ENCODE results near the gene ADNP2.

The ADNP2 gene

DNA sequence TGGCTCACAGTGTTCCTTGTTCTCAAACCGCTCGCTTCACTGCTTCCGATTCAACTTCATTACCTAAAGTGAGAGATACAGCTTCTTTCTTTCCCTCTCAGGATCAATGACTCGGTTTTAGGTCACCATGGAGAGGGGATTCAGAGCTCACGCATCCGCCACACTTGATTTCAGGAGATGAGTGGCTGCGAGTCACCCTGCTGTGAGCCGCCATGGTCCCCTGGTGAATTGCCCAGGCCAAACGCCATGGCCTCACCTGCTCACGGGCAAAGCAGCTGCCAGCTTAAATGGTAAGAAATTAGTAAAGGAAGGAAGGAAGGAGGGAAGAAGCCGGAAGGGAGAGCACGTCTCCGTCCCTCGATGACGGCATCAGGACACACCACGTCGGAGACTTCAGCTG is 60.5 kb downstream of the ADNP2 start:
- POLR2A ChIA-PET, result no interaction called here
- TF ChIP-seq, protein P1, sequence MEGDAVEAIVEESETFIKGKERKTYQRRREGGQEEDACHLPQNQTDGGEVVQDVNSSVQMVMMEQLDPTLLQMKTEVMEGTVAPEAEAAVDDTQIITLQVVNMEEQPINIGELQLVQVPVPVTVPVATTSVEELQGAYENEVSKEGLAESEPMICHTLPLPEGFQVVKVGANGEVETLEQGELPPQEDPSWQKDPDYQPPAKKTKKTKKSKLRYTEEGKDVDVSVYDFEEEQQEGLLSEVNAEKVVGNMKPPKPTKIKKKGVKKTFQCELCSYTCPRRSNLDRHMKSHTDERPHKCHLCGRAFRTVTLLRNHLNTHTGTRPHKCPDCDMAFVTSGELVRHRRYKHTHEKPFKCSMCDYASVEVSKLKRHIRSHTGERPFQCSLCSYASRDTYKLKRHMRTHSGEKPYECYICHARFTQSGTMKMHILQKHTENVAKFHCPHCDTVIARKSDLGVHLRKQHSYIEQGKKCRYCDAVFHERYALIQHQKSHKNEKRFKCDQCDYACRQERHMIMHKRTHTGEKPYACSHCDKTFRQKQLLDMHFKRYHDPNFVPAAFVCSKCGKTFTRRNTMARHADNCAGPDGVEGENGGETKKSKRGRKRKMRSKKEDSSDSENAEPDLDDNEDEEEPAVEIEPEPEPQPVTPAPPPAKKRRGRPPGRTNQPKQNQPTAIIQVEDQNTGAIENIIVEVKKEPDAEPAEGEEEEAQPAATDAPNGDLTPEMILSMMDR (IDR thresholded peaks at IDR 0.05; ENCODE audit: control extremely low read depth, extremely low read depth, low read depth, missing control alignments), result no peak
- CTCF ChIA-PET, result interaction anchor here (1.3 to 6.9 kb wide), 8 partner anchors 12 to 89 kb away, joined by 3 to 74 read pairs (median 6); no protein-coding TSS in a partner anchor
- DNase-seq (ENCODE audit: extremely low spot score), result no peak

- TF ChIP-seq, protein P1 (IDR thresholded peaks at IDR 0.05; ENCODE audit: control extremely low read depth, extremely low read depth, low read depth, missing control alignments), result no peak
- CTCF ChIA-PET, result interaction anchor here (1.0 to 6.9 kb wide), 14 partner anchors 10 to 88 kb away, joined by 3 to 74 read pairs (median 6); no protein-coding TSS in a partner anchor
- POLR2A ChIA-PET, result no interaction called here
- no peak for DNase-seq (ENCODE audit: extremely low spot score)
These were observed 61.5 kb downstream of the ADNP2 start for GRCh38 chr18:80170395-80171053.

DNA sequence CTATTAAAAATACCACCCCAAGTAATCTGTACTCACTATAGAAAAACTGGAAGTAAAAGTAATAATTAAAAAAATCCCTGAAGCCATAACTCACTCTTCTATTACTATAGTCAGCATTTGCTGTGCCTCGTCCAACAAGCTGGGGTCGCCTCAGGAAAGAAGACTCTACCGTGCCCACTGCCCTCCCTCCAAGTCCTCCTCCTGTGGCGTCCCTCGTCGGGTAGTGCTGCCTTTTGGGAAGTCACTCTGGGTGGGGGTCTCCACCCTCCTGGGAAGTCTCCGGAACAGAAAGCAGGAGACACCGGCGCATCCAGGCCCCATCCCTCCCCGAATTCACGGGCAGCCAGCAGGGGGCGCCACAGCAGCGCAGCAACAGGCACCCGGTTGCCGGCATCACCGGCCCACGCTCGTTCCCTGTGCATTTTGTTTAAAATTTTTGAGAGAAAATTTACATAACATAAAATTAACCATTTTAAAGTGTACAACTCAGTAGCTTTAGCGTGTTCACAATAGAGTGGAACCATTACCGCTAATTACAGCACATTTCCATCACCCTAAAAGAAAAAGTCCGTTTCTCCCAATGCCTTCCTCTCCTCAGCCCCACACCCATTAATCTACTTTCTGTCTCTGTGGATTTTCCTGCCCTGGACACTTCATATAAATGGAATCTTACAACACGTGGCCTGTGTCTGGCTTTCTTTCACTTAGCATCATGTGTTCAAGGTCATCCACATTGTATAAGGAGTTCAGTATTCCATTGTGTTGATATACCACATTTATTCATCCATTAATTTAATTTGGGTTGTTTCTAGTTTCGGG is 62.2 kb downstream of the ADNP2 start:
- TF ChIP-seq, protein P1 (IDR thresholded peaks at IDR 0.05; ENCODE audit: control extremely low read depth, extremely low read depth, low read depth, missing control alignments), result peak; percentile 80
- ChIA-PET POLR2A (no interaction called here), CTCF (interaction anchor here (0.7 to 6.9 kb wide), 15 partner anchors 9 to 87 kb away, joined by 3 to 74 read pairs (median 5); no protein-coding TSS in a partner anchor)
- peak; percentile 80 for DNase-seq (ENCODE audit: extremely low spot score)

DNA sequence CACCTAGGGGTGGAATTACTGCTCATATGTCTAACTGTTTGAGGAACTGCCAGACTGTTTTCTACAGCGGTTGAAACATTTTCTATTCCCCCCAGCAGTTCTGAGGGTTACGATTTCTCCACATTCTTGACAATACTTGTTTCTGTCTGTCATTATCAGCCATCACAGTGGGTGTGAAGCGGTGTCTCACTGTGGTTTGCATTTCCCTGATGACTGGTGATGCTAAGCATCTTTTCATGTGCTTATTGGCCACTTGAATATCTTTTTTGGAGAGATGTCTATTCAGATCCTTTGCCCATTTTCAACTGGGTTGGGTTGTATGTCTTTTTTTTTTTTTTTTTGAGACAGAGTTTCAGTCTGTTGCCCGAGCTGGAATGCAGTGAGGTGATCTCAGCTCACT is 63.0 kb downstream of the ADNP2 start:
- DNase-seq (ENCODE audit: extremely low spot score), result no peak
- CTCF ChIA-PET, result interaction anchor here (1.8 to 6.9 kb wide), 3 partner anchors 15 to 85 kb away, joined by 5 to 74 read pairs (median 6); no protein-coding TSS in a partner anchor
- TF ChIP-seq, protein P1 (IDR thresholded peaks at IDR 0.05; ENCODE audit: control extremely low read depth, extremely low read depth, low read depth, missing control alignments), result no peak
- POLR2A ChIA-PET, result interaction anchor here (0.6 kb wide), 1 partner anchor 75 kb away, joined by 3 read pairs; the partner anchor contains the start of gene PARD6G

- DNase-seq (ENCODE audit: extremely low spot score), result no peak
- ChIA-PET POLR2A (no interaction called here), CTCF (interaction anchor here (0.8 to 1.9 kb wide), 2 partner anchors 9 to 84 kb away, joined by 3 to 5 read pairs; no protein-coding TSS in a partner anchor)
- TF ChIP-seq, protein P1 (IDR thresholded peaks at IDR 0.05; ENCODE audit: control extremely low read depth, extremely low read depth, low read depth, missing control alignments), result no peak
These were observed 64.0 kb downstream of the ADNP2 start for GRCh38 chr18:80173060-80173459.

- ChIA-PET POLR2A (no interaction called here), CTCF (interaction anchor here (0.8 to 1.1 kb wide), 2 partner anchors 16 to 797 kb away, joined by 3 read pairs; no protein-coding TSS in a partner anchor)
- TF ChIP-seq, protein P1 (IDR thresholded peaks at IDR 0.05; ENCODE audit: control extremely low read depth, extremely low read depth, low read depth, missing control alignments), result no peak
- no peak for DNase-seq (ENCODE audit: extremely low spot score)
These were observed 66.6 kb downstream of the ADNP2 start for GRCh38 chr18:80175451-80176204.
